Hematopoietic multipotent progenitor cell treated with erythropoietin and hydrocortisone succinate and interleukin-3 and kit ligand, for 4 days (in vitro differentiated cells): Measurements from ENCODE around the gene MOSPD3.

ENCODE experiments used
- DNase-seq: peaks from one replicate; pipeline ENCODE4 v3.0.0-alpha.2; 2015

MOSPD3 gene

DNA sequence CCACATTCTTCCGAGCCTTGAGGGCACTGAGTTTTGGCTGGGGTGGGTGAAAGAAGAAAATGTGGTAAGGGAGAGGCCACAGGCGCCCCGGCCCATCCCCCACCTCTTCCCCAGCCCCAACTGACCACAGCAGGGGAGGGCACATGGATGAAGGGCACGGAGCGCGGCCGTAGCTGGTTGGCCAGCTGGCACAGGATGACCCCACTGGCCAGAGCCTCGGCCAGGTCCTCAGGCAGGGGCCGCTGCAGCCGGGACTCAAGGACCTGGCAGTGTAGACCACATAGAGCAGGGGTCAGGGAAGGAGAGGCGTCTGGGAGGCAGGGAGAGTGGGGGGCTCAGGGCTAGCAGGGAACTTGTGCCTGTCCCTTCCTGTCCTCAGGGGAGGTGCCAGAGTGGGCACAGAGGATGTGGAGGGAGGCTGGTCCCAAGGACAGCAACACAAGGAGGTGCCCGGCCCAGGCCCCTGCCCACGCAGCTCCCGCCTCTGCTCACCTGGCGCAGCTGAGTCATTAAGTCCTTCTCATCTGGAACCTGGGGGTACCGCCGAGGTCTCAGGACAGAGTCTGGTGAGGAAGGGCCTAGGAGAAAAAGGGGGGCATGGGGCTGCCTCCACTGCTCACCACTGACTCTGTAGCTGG lies 36.5 kb upstream of the MOSPD3 start:
- no peak for DNase-seq

GRCh38 chr7:100576384-100576993 lies 35.9 kb upstream of the MOSPD3 start:
- DNase-seq, result no peak

DNA sequence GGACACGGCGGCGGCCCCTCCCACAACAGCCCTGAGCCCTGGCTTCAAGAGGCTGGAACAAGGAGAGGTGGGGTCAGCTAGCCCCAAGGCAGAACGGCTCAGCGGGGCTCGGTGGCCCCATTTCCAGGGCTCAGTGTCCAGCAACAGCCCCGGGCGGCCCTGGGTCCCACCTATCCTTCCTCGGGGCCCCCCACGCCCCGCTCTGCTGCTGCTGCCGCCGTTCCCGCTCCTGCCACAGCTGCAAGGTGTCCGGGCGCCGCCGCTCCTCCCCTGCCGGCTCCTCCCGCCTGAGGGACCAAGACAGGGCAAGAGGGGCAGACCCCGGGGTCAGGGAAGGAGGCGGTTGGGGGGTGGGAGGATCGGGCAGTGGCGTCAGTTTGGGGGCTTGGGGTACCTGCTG lies 35.2 kb upstream of the MOSPD3 start:
- DNase-seq, result no peak

GRCh38 chr7:100577507-100577906 lies 34.8 kb upstream of the MOSPD3 start:
- DNase-seq, result no peak

GRCh38 chr7:100578246-100579183 lies 33.8 kb upstream of the MOSPD3 start:
- no peak for DNase-seq

- no peak for DNase-seq
These were observed 31.7 kb upstream of the MOSPD3 start for GRCh38 chr7:100580466-100581283.

DNA sequence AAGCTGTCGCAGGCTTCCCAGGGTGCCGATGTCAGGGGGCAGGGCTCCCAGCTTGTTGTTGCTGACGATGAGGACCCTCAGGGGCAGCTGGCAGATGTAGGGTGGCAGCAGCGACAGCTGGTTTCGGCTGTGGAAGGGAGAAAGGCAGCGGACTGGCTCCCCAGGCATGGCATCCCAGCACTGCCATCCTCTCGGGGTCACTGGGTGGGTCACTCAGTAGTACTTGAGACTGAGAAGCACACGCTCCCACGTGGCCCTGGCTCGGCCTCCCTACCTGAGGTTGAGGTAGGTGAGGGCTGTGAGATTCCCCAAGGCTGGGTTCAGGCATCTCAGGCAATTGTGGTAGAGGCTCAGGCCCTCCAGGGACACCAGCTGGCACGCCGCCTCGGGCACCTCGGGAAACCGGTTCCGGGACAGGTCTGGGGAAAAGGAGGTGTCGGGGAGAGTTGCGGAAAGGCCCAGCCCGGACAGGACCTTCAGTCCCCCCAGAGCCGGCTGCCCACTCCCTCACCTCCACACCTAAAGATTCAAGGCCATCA lies 30.2 kb upstream of the MOSPD3 start:
- DNase-seq, result no peak

- no peak for DNase-seq
These were observed 29.7 kb upstream of the MOSPD3 start for GRCh38 chr7:100582650-100583049.

- DNase-seq, result peak; percentile 96
These were observed 28.9 kb upstream of the MOSPD3 start for GRCh38 chr7:100583132-100584053.

- peak; percentile 59 for DNase-seq
These were observed 28.2 kb upstream of the MOSPD3 start for GRCh38 chr7:100584054-100584682.

- no peak for DNase-seq
These were observed 27.4 kb upstream of the MOSPD3 start for GRCh38 chr7:100584683-100585510.

GRCh38 chr7:100585511-100586265 lies 26.7 kb upstream of the MOSPD3 start, which contains the start of gene LRCH4:
TSS of gene LRCH4 (minus strand) at chr7:100586129. CDS start at chr7:100586100, 29 bp downstream.
- peak; percentile 68 for DNase-seq

GRCh38 chr7:100586266-100587025 lies 25.9 kb upstream of the MOSPD3 start, which contains the start of gene FBXO24:
TSS of gene FBXO24 (plus strand) at chr7:100586328. CDS start at chr7:100586626, 298 bp downstream.
- DNase-seq, result peak; percentile 100

- peak; percentile 78 for DNase-seq
These were observed 23.9 kb upstream of the MOSPD3 start for GRCh38 chr7:100588438-100588837.

DNA sequence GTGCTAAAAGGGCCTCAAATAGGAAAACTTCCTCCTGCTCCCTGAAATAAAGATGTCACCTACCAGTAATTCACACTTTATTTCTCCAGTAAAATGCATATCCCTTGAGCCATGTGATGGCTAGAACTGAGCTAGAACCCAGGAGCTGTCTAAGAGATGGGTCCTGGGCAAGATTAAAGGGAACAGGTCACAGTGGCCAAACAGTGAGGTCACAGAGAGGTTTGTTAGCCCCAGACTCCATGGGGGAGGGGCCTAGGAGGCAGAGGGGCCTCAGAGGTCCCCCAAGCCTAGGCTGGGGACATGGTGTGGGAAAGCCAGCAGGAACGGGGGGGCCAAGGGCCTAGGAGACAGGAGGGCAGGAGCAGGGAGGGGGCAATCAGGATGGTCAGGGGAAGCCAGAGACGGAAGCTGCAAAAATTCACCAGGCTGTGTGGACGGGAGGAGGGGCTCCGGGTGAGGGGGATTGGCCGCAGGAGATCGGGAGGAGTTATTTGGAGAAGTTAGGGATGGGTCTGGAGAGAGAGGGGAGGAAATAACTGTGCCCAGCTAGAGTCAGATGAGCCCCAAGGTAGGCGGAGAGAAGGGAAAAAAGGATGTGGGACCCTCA lies 22.9 kb upstream of the MOSPD3 start:
- no peak for DNase-seq

- no peak for DNase-seq
These were observed 22.1 kb upstream of the MOSPD3 start for GRCh38 chr7:100590077-100590737.

DNA sequence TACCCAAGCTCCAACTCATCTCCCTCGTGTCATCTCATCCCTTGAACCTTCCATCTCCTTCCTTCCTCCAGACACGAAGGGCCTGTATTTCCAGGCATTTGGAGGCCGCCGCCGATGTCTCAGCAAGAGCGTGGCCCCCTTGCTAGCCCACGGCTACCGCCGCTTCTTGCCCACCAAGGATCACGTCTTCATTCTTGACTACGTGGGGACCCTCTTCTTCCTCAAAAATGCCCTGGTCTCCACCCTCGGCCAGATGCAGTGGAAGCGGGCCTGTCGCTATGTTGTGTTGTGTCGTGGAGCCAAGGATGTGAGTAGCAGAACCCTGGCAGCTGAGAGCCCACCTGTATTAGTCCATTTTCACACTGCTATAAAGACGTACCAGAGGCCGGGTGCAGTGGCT lies 20.7 kb upstream of the MOSPD3 start:
- no peak for DNase-seq
